Natural killer cell (primary cell): Measurements from ENCODE around the gene TMEM79. TPM values are rescaled to one million over a fixed set of nuclear protein-coding genes. Genes with fewer than 3 reads are reported as not detected.

Source experiments
- ATAC-seq, 3 donors: fragments of 150-1000 bp in 2 of 3; fragments of 200-7000 bp in 1 of 3; cut with Tn5 transposase; 1 replicate in 1 of 3; 2 replicates in 2 of 3; pipeline ENCODE4 v1.10.0; 2021; ENCODE audit warnings: mild to moderate bottlenecking in 2 of 3, moderate library complexity in 2 of 3
- DNase-seq, 2 donors: peaks; one replicate each; pipeline versions ENCODE4 v3.0.0 to v3.0.0-alpha.2; 2013 to 2021; ENCODE audit warnings: mixed read lengths in 1 of 2
- H3K27ac ChIP-seq: one replicate; pipeline ENCODE4 v1.5.1; 2013; ENCODE audit warnings: mild to moderate bottlenecking, low read length
- H3K27me3 ChIP-seq: one replicate; pipeline ENCODE4 v1.6.1; 2013; ENCODE audit warnings: low read length; ENCODE audit not compliant: control insufficient read depth, insufficient read depth
- H3K36me3 ChIP-seq: one replicate; pipeline ENCODE4 v1.6.1; 2013; ENCODE audit warnings: low read length; ENCODE audit not compliant: control insufficient read depth, insufficient read depth
- H3K4me1 ChIP-seq: one replicate; pipeline ENCODE4 v1.6.1; 2013; ENCODE audit warnings: low read length; ENCODE audit not compliant: control insufficient read depth, insufficient read depth
- H3K4me3 ChIP-seq: one replicate; pipeline ENCODE4 v1.5.1; 2013; ENCODE audit warnings: low read length
- H3K9me3 ChIP-seq: one replicate; pipeline ENCODE4 v1.6.1; 2013; ENCODE audit warnings: low read length; ENCODE audit not compliant: control insufficient read depth, insufficient read depth
- H3K27ac Mint-ChIP-seq, 2 donors: one replicate each; pipeline ENCODE4 v1.8.0; 2022; ENCODE audit warnings: mild to moderate bottlenecking in 2 of 2, mixed read lengths in 2 of 2, moderate library complexity in 1 of 2
- H3K27me3 Mint-ChIP-seq, 2 donors: one replicate each; pipeline ENCODE4 v1.8.0; 2022; ENCODE audit warnings: low read depth in 2 of 2, mixed read lengths in 2 of 2
- H3K36me3 Mint-ChIP-seq: one replicate; pipeline ENCODE4 v1.8.0; 2022; ENCODE audit warnings: mixed read lengths
- H3K4me1 Mint-ChIP-seq, 2 donors: one replicate each; pipeline ENCODE4 v1.8.0; 2022; ENCODE audit warnings: mixed read lengths in 2 of 2
- H3K4me3 Mint-ChIP-seq: one replicate; pipeline ENCODE4 v1.8.0; 2022; ENCODE audit warnings: mild to moderate bottlenecking, moderate library complexity, mixed read lengths
- H3K9me3 Mint-ChIP-seq, 2 donors: one replicate each; pipeline ENCODE4 v1.8.0; 2022; ENCODE audit warnings: mixed read lengths in 2 of 2
- WGBS: methylation state at CpG from one replicate; pipeline ENCODE4 v1.1.7; 2013; ENCODE audit warnings: missing lambda C conversion rate; ENCODE audit not compliant: insufficient coverage; 5-methylcytosine and 5-hydroxymethylcytosine counted together
- intact Hi-C: fragments of 100-400 bp; cut with micrococcal nuclease; formaldehyde crosslinking; loops from one replicate; pipeline ENCODE4 v1.14.2; 2022
- total RNA-seq, 4 donors: library from RNA; stranded (reverse); fragments of 120-200 nt in 1 of 4; gene quantifications; one replicate each; pipeline versions ENCODE4 v1.2.3 to v1.2.4, GENCODE V29; 2013 to 2022
- TF ChIP-seq, protein P1 (sequence below): fragments of 200-600 bp; IDR thresholded peaks from one replicate; pipeline ENCODE4 v1.8.0; 2022; ENCODE audit warnings: antibody characterized with exemption

The TMEM79 gene
- total RNA-seq, 3 donors from 2014 or later (not counting 1 experiment from before 2014, with no cell fraction given), result 3.3 to 5.8 (median 5.0) TPM

DNA sequence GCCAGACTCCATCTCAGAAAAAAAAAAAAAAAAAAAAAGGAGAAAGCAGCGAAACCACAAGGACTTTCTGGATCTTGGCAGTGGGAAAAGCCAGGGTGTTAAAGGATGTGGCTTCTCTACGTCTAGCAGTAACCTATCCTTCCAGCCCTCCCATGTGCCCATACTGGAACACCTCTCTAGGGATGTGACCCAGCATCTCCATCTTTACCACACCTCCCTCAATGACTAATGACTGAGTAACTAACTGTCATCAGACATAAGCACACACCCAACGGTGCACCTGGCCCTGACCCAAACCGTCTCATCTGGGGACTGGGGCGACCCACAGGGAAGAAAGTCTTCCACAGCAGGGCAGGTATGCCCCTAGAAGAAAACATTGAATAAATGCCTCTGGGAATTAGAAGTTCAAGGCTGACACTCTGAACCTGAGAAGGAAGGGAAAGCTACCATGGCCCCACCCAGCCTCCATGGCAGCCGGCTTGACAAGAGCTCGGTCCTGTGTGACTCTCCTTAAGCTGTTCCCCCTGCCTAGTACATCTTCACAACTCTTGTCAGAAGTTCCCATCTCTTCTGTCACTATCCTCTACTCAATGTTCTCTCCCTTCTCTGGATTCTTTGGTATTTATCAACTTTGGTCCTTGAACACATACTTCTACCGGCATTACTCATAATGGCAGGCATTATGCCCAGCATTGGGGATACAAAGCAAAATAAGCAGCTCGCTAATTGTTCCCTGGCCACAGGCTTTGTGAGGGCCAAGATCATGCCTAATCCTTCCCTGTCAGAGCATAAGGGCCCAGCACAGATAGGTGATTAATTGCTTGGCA, 21.5 kb upstream of the TMEM79 start:
- 94% methylated on average over 9 of the region's 9 CpGs for WGBS
- intact Hi-C loops, result no loop called here
- no peaks in the 10 kb centered on the region for H3K27me3 Mint-ChIP-seq
- no peaks in the 10 kb centered on the region for H3K9me3 Mint-ChIP-seq
- H3K27me3 ChIP-seq, result no peaks in the 10 kb centered on the region
- peaks cover 7 to 12% of the 10 kb centered on the region in 2 donors for H3K4me1 Mint-ChIP-seq
- H3K4me1 ChIP-seq, result no peaks in the 10 kb centered on the region
- DNase-seq, result no peak
- H3K4me3 Mint-ChIP-seq, result no peak overlapping the region
- no peak for ATAC-seq
- H3K27ac Mint-ChIP-seq, result peak overlapping the region in 1 of 2 donors; percentile 44
- peaks cover 33% of the 10 kb centered on the region for H3K36me3 Mint-ChIP-seq
- no peaks in the 10 kb centered on the region for H3K9me3 ChIP-seq
- no peak overlapping the region for H3K4me3 ChIP-seq
- H3K27ac ChIP-seq, result no peak overlapping the region
- TF ChIP-seq, protein P1, sequence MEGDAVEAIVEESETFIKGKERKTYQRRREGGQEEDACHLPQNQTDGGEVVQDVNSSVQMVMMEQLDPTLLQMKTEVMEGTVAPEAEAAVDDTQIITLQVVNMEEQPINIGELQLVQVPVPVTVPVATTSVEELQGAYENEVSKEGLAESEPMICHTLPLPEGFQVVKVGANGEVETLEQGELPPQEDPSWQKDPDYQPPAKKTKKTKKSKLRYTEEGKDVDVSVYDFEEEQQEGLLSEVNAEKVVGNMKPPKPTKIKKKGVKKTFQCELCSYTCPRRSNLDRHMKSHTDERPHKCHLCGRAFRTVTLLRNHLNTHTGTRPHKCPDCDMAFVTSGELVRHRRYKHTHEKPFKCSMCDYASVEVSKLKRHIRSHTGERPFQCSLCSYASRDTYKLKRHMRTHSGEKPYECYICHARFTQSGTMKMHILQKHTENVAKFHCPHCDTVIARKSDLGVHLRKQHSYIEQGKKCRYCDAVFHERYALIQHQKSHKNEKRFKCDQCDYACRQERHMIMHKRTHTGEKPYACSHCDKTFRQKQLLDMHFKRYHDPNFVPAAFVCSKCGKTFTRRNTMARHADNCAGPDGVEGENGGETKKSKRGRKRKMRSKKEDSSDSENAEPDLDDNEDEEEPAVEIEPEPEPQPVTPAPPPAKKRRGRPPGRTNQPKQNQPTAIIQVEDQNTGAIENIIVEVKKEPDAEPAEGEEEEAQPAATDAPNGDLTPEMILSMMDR, result no peak
- H3K36me3 ChIP-seq, result peaks cover 79% of the 10 kb centered on the region

DNA sequence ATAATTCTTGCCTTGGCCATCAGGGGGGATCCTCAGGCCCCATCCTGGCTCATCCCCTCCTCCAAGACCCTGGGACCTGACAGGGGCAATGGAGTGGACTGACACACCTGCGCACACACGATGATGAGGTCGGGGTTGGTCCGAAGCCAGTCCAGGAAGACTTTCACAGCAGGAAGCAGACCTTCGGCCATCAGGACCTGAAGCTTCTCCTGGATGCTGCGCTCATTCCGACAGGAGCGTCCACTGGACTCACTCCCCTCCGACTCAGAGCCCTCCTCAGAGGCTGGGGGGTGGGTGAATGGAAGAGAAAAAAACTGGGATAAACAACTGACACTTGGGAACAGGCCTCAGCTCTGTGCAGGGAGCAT, 20.9 kb upstream of the TMEM79 start:
- Histone ChIP-seq H3K27ac (no peak overlapping the region), H3K4me3 (no peak overlapping the region), H3K4me1 (no peaks in the 10 kb centered on the region), H3K9me3 (no peaks in the 10 kb centered on the region), H3K36me3 (peaks cover 79% of the 10 kb centered on the region), H3K27me3 (no peaks in the 10 kb centered on the region)
- TF ChIP-seq, protein P1, result no peak
- no peak for ATAC-seq
- H3K27ac Mint-ChIP-seq, result peak overlapping the region in 1 of 2 donors; percentile 44
- DNase-seq, result no peak
- no peaks in the 10 kb centered on the region for H3K9me3 Mint-ChIP-seq
- intact Hi-C loops, result no loop called here
- no peak overlapping the region for H3K4me3 Mint-ChIP-seq
- H3K27me3 Mint-ChIP-seq, result no peaks in the 10 kb centered on the region
- H3K36me3 Mint-ChIP-seq, result peaks cover 33% of the 10 kb centered on the region
- WGBS, result 99% methylated on average over 9 of the region's 9 CpGs
- H3K4me1 Mint-ChIP-seq, result peaks cover under 1 to 6% of the 10 kb centered on the region in 2 donors

DNA sequence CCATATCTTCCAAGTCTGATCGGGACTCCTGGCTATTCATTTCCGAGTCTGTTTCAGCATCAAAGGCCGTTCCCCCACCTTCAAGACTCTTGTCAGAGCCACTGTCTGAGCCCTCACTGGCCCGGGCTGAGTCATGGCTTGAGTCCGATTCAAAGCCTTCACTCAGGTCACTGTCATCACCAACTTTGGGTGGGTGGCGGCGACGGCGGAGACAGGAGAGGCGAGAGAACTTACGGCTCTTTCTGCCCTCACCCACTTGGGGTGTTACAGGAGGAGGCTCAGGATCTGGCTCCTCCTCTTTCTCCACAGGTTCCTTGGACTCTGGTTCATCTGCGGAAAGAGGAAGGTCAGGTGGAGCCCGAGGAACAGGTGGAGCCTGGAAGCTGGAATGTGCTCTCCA, 18.1 kb upstream of the TMEM79 start:
- Histone ChIP-seq H3K4me3 (no peak overlapping the region), H3K27me3 (no peaks in the 10 kb centered on the region), H3K36me3 (peaks cover 68% of the 10 kb centered on the region), H3K4me1 (no peaks in the 10 kb centered on the region), H3K27ac (no peak overlapping the region), H3K9me3 (no peaks in the 10 kb centered on the region)
- Mint-ChIP-seq H3K4me1 (peaks cover 0 to 6% of the 10 kb centered on the region in 2 donors), H3K4me3 (no peak overlapping the region), H3K27ac (no peak overlapping the region), H3K27me3 (no peaks in the 10 kb centered on the region), H3K9me3 (no peaks in the 10 kb centered on the region), H3K36me3 (peaks cover 19% of the 10 kb centered on the region)
- intact Hi-C loops, result no loop called here
- TF ChIP-seq, protein P1, result no peak
- 96% methylated on average over 13 of the region's 13 CpGs for WGBS
- DNase-seq (no peak), ATAC-seq (no peak)
